NOMO-1 treated with dmso at 0.1 percent for 144 hours (cell line): ENCODE data around the gene PGM5.

Experiments used
- DNase-seq: peaks from one replicate; lab custom pipeline; 2025; ENCODE audit not compliant: unreplicated experiment; lab: John Stamatoyannopoulos, UW

PGM5 gene

DNA sequence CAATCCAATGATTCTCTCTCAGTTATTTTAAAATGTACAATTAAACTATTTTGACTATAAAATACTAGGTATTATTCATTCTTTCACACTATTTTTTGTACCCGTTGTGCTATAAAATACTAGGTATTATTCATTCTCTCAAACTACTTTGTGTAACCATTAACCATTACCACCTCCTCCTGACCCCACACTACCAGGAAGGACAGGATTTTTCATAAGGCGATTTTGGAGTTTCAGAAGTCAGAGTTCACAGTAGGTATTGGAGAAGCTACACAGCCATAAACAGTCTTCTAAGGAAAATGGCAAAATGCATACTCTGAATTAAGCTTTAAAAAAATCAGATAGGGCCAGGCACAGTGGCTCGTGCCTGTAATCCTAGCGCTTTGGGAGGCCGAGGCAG lies 219.4 kb downstream of the PGM5 start:
- DNase-seq: no peak

GRCh38 chr9:68577774-68578591 lies 221.6 kb downstream of the PGM5 start:
- DNase-seq: no peak
